GM12873 (cell line): ENCODE results near the gene CYP11A1.

Experiments
- CTCF ChIP-seq: IDR thresholded peaks from 2 replicates; pipeline ENCODE4 v1.5.1; 2012; ENCODE audit warnings: low read depth, mild to moderate bottlenecking, moderate library complexity, low read length, control low read depth; ENCODE audit not compliant: insufficient read depth; ENCODE audit errors: missing control alignments

CYP11A1 gene

GRCh38 chr15:74350295-74351275 is 16.9 kb downstream of the CYP11A1 start:
- no peak for TF ChIP-seq CTCF

GRCh38 chr15:74349241-74349778 is 18.1 kb downstream of the CYP11A1 start:
- TF ChIP-seq CTCF, result no peak

GRCh38 chr15:74347757-74348250 is 19.6 kb downstream of the CYP11A1 start:
- no peak for TF ChIP-seq CTCF

- no peak for TF ChIP-seq CTCF
Observed at GRCh38 chr15:74345051-74345450, 22.4 kb downstream of the CYP11A1 start.

GRCh38 chr15:74343797-74344127 is 23.7 kb downstream of the CYP11A1 start:
- no peak for TF ChIP-seq CTCF

GRCh38 chr15:74343127-74343796 is 24.2 kb downstream of the CYP11A1 start:
- TF ChIP-seq CTCF, result no peak

GRCh38 chr15:74340150-74340549 is 27.3 kb downstream of the CYP11A1 start:
- no peak for TF ChIP-seq CTCF
